HepG2 (cell line): ENCODE results near the gene DOCK4. TPM values are rescaled to one million over a fixed set of nuclear protein-coding genes. Genes with fewer than 3 reads are reported as not detected.

ENCODE experiments used
- GATAD2A ChIP-seq: IDR thresholded peaks from 2 replicates; pipeline ENCODE4 v1.6.1; 2016
- GTF2F1 ChIP-seq: fragments of 150-350 bp; IDR thresholded peaks from 2 replicates; pipeline ENCODE4 v1.6.1; 2014; ENCODE audit warnings: low read length
- JDP2 ChIP-seq: sonication (generic); formaldehyde crosslinking; IDR thresholded peaks from 2 replicates; pipeline ENCODE4 v1.8.1; 2022; ENCODE audit warnings: missing genetic modification reagents, borderline replicate concordance
- MYC ChIP-seq: sonication (generic); formaldehyde crosslinking; IDR thresholded peaks from 2 replicates; pipeline ENCODE4 v1.9.0; 2021; ENCODE audit warnings: missing genetic modification reagents, borderline replicate concordance
- NCOR1 ChIP-seq: fragments of 200-600 bp; sonication (generic); IDR thresholded peaks from 2 replicates; pipeline ENCODE4 v1.7.0; 2017; ENCODE audit warnings: antibody characterized with exemption, low read length, borderline replicate concordance
- SMYD3 ChIP-seq: sonication (generic); formaldehyde crosslinking; IDR thresholded peaks from 2 replicates; pipeline ENCODE4 v1.8.1; 2023; ENCODE audit warnings: mild to moderate bottlenecking, missing genetic modification reagents
- TAF1 ChIP-seq: sonication (generic); formaldehyde crosslinking; IDR thresholded peaks from 2 replicates; pipeline ENCODE4 v1.4.0; 2020; ENCODE audit warnings: missing genetic modification reagents
- THYN1 ChIP-seq: sonication (generic); formaldehyde crosslinking; IDR thresholded peaks from 2 replicates; pipeline ENCODE4 v1.8.1; 2023; ENCODE audit warnings: low read depth, mild to moderate bottlenecking, moderate library complexity, missing genetic modification reagents, borderline replicate concordance
- ZNF205 ChIP-seq: IDR thresholded peaks from 2 replicates; pipeline ENCODE4 v1.6.1; 2018; ENCODE audit warnings: missing biosample characterization, missing genetic modification reagents
- ZNF253 ChIP-seq: sonication (generic); formaldehyde crosslinking; IDR thresholded peaks from 2 replicates; pipeline ENCODE4 v1.8.0; 2022; ENCODE audit warnings: mild to moderate bottlenecking, missing genetic modification reagents, borderline replicate concordance
- ZNF383 ChIP-seq: sonication (generic); formaldehyde crosslinking; IDR thresholded peaks from 2 replicates; pipeline ENCODE4 v1.4.0; 2020; ENCODE audit warnings: missing genetic modification reagents, mild to moderate bottlenecking, borderline replicate concordance
- ZNF644 ChIP-seq: IDR thresholded peaks from 2 replicates; pipeline ENCODE4 v1.6.1; 2016; ENCODE audit warnings: low read depth
- ZNF674 ChIP-seq: sonication (generic); formaldehyde crosslinking; IDR thresholded peaks from 2 replicates; pipeline ENCODE4 v1.5.0; 2020; ENCODE audit warnings: low read depth, mild to moderate bottlenecking, missing genetic modification reagents
- ZSCAN30 ChIP-seq: sonication (generic); formaldehyde crosslinking; IDR thresholded peaks from 2 replicates; pipeline ENCODE4 v1.5.0; 2020; ENCODE audit warnings: mild to moderate bottlenecking, missing genetic modification reagents
- polyA plus RNA-seq, 8 experiments: library from polyadenylated mRNA; depleted of rRNA in 3 of 8; stranded (reverse) in 7 of 8; unstranded in 1 of 8; fragments of >200 nt; fragmentation: Illumina TruSeq in 4 of 8; extraction: Trizol in 4 of 8; gene quantifications; 2 replicates each; pipeline versions ENCODE4 v1.2.1 to v1.2.3, GENCODE V29; 2011 to 2016; ENCODE audit warnings: low read depth in 4 of 8, missing spikeins in 1 of 8, mixed read lengths in 1 of 8; ENCODE audit not compliant: insufficient read depth in 1 of 8
- total RNA-seq, 5 experiments: library from RNA; depleted of rRNA; stranded (reverse); fragments of >200 nt; fragmentation: Illumina TruSeq; extraction: Trizol; gene quantifications; 2 replicates each; pipeline ENCODE4 v1.2.3, GENCODE V29; 2016; ENCODE audit warnings: low read depth in 1 of 5
- TF ChIP-seq, protein P1 (sequence below), 2 experiments: sonication (generic) in 1 of 2; formaldehyde crosslinking in 1 of 2; IDR thresholded peaks; 2 replicates each; pipeline versions ENCODE4 v1.5.1 to v1.6.1; 2011 to 2020; ENCODE audit warnings: borderline replicate concordance in 1 of 2, low read depth in 1 of 2, low read length in 1 of 2, mild to moderate bottlenecking in 1 of 2, missing genetic modification reagents in 1 of 2, moderate library complexity in 1 of 2
- TF ChIP-seq, protein P2 (sequence below): sonication (generic); formaldehyde crosslinking; IDR thresholded peaks from 2 replicates; pipeline ENCODE4 v1.5.0; 2020; ENCODE audit warnings: missing genetic modification reagents
- TF ChIP-seq, protein P3 (sequence below): sonication (generic); formaldehyde crosslinking; IDR thresholded peaks from 2 replicates; pipeline ENCODE4 v1.5.0; 2020; ENCODE audit warnings: mild to moderate bottlenecking, missing genetic modification reagents
- TF ChIP-seq, protein P4 (sequence below): sonication (generic); formaldehyde crosslinking; IDR thresholded peaks from 2 replicates; pipeline ENCODE4 v1.5.0; 2020; ENCODE audit warnings: missing genetic modification reagents
- TF ChIP-seq, protein P5 (sequence below): sonication (generic); formaldehyde crosslinking; conservative IDR thresholded peaks from 2 replicates; pipeline ENCODE4 v1.5.0; 2020; ENCODE audit warnings: missing genetic modification reagents
- TF ChIP-seq, protein P6 (sequence below): sonication (generic); formaldehyde crosslinking; IDR thresholded peaks from 2 replicates; pipeline ENCODE4 v1.9.0; 2022; ENCODE audit warnings: missing genetic modification reagents, mild to moderate bottlenecking, borderline replicate concordance

Gene DOCK4
- total and polyA plus RNA-seq, 2 of the 13 experiments (the other 11 are each of a cell fraction or from before 2014, with no cell fraction given): 13.5 to 17.4 TPM

DNA sequence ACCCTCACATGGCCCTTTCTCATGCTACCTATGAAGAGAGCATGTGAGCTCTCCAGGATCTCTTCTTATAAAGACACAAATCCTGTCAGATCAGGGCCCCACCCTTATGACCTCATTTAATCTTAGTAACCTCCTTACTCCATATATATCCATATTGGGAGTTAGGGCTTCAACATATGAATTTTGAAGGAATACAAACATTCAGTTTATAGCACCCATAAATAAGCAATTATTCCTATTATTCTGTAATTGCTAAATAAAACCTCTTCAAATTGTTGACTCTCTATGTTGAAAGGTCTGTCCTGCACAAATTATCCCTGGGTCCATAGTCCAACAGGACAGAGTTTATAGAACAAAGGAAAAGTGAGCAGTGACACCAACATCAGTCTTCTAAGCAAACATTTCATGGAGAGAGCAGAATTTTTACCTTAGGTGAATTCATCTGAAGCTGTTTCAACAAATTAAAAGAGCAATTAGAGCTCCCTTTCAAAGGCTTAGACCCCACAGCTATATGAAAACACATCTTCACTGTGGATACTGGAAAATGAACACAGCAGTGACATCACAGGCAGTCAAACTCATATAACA, 12.2 kb downstream of the DOCK4 start (continued):
- TF ChIP-seq GATAD2A (CRISPR knock-in tag) (peak; percentile 89), TAF1 (CRISPR knock-in tag) (no peak), ZNF383 (CRISPR knock-in tag) (no peak), THYN1 (CRISPR knock-in tag) (no peak), JDP2 (CRISPR knock-in tag) (no peak), NCOR1 (peak; percentile 99), ZNF674 (CRISPR knock-in tag) (no peak), GTF2F1 (no peak), ZNF644 (peak; percentile 56; the same call in 1 of the 2 replicates), ZSCAN30 (CRISPR knock-in tag) (no peak), ZNF253 (CRISPR knock-in tag) (no peak), SMYD3 (CRISPR knock-in tag) (0 out of 2 replicates have a peak, but pooled peaks have one; percentile 45), MYC (CRISPR knock-in tag) (no peak), ZNF205 (peak; percentile 65; the same call in 1 of the 2 replicates)
- TF ChIP-seq, protein P1, sequence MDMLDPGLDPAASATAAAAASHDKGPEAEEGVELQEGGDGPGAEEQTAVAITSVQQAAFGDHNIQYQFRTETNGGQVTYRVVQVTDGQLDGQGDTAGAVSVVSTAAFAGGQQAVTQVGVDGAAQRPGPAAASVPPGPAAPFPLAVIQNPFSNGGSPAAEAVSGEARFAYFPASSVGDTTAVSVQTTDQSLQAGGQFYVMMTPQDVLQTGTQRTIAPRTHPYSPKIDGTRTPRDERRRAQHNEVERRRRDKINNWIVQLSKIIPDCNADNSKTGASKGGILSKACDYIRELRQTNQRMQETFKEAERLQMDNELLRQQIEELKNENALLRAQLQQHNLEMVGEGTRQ (IDR thresholded peaks at IDR 0.05; ENCODE audit: low read depth, low read length): no peak
- TF ChIP-seq, protein P1 (CRISPR knock-in tag; IDR thresholded peaks at IDR 0.05; ENCODE audit: borderline replicate concordance): no peak
- TF ChIP-seq, protein P2, sequence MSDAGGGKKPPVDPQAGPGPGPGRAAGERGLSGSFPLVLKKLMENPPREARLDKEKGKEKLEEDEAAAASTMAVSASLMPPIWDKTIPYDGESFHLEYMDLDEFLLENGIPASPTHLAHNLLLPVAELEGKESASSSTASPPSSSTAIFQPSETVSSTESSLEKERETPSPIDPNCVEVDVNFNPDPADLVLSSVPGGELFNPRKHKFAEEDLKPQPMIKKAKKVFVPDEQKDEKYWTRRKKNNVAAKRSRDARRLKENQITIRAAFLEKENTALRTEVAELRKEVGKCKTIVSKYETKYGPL: no peak
- TF ChIP-seq, protein P3, sequence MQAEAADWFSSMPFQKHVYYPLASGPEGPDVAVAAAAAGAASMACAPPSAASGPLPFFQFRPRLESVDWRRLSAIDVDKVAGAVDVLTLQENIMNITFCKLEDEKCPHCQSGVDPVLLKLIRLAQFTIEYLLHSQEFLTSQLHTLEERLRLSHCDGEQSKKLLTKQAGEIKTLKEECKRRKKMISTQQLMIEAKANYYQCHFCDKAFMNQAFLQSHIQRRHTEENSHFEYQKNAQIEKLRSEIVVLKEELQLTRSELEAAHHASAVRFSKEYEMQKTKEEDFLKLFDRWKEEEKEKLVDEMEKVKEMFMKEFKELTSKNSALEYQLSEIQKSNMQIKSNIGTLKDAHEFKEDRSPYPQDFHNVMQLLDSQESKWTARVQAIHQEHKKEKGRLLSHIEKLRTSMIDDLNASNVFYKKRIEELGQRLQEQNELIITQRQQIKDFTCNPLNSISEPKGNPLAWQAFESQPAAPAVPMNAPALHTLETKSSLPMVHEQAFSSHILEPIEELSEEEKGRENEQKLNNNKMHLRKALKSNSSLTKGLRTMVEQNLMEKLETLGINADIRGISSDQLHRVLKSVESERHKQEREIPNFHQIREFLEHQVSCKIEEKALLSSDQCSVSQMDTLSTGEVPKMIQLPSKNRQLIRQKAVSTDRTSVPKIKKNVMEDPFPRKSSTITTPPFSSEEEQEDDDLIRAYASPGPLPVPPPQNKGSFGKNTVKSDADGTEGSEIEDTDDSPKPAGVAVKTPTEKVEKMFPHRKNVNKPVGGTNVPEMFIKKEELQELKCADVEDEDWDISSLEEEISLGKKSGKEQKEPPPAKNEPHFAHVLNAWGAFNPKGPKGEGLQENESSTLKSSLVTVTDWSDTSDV: no peak
- TF ChIP-seq, protein P4, sequence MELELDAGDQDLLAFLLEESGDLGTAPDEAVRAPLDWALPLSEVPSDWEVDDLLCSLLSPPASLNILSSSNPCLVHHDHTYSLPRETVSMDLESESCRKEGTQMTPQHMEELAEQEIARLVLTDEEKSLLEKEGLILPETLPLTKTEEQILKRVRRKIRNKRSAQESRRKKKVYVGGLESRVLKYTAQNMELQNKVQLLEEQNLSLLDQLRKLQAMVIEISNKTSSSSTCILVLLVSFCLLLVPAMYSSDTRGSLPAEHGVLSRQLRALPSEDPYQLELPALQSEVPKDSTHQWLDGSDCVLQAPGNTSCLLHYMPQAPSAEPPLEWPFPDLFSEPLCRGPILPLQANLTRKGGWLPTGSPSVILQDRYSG: no peak
- TF ChIP-seq, protein P5, sequence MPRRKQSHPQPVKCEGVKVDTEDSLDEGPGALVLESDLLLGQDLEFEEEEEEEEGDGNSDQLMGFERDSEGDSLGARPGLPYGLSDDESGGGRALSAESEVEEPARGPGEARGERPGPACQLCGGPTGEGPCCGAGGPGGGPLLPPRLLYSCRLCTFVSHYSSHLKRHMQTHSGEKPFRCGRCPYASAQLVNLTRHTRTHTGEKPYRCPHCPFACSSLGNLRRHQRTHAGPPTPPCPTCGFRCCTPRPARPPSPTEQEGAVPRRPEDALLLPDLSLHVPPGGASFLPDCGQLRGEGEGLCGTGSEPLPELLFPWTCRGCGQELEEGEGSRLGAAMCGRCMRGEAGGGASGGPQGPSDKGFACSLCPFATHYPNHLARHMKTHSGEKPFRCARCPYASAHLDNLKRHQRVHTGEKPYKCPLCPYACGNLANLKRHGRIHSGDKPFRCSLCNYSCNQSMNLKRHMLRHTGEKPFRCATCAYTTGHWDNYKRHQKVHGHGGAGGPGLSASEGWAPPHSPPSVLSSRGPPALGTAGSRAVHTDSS (CRISPR knock-in tag): no peak
- TF ChIP-seq, protein P6, sequence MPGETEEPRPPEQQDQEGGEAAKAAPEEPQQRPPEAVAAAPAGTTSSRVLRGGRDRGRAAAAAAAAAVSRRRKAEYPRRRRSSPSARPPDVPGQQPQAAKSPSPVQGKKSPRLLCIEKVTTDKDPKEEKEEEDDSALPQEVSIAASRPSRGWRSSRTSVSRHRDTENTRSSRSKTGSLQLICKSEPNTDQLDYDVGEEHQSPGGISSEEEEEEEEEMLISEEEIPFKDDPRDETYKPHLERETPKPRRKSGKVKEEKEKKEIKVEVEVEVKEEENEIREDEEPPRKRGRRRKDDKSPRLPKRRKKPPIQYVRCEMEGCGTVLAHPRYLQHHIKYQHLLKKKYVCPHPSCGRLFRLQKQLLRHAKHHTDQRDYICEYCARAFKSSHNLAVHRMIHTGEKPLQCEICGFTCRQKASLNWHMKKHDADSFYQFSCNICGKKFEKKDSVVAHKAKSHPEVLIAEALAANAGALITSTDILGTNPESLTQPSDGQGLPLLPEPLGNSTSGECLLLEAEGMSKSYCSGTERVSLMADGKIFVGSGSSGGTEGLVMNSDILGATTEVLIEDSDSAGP (CRISPR knock-in tag): no peak
